Measurements from ENCODE around the gene PRMT7.

Gene PRMT7

DNA sequence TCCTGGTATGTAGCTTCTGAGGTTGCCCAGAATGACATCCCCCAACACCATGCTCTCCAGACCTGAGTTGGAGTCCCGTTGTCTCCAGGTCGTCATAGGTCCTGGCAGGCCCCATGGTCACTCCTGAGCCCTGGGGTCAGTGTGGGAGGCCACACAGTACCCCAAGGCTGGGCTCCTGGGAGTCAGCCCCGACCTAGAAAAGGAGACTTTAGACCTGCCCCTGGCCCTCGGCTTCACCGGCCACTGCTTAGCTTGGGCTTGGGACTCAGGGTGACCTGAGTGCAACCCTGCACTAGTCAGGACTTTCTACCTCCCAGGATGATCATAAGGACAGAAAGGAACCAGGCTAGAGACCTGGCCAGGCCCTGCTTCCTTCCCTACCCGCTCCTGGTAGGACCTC, 65.8 kb downstream of the PRMT7 start:
- DNase-seq (ENCODE audit: low spot score) = no peak

DNA sequence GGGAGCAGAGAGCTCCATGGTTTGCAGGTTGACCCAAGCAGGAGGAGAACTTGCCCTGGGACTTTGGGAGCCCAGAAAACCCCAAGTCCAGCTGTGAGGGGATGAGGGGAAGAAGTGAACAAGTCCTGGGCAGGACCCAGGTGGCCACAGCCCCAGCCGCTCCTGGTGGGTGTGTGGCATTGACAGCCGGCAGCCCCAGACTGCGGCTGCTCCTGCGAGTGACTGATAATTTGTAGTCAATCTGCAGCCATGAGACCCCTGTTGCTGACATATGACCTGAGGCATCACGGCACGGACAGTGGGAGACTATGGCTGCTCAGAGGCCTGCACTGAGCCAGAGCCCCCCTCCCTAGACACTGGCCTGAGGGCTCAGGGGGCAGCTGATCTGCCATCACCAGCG, 66.4 kb downstream of the PRMT7 start:
- no peak for DNase-seq (ENCODE audit: low spot score)

DNA sequence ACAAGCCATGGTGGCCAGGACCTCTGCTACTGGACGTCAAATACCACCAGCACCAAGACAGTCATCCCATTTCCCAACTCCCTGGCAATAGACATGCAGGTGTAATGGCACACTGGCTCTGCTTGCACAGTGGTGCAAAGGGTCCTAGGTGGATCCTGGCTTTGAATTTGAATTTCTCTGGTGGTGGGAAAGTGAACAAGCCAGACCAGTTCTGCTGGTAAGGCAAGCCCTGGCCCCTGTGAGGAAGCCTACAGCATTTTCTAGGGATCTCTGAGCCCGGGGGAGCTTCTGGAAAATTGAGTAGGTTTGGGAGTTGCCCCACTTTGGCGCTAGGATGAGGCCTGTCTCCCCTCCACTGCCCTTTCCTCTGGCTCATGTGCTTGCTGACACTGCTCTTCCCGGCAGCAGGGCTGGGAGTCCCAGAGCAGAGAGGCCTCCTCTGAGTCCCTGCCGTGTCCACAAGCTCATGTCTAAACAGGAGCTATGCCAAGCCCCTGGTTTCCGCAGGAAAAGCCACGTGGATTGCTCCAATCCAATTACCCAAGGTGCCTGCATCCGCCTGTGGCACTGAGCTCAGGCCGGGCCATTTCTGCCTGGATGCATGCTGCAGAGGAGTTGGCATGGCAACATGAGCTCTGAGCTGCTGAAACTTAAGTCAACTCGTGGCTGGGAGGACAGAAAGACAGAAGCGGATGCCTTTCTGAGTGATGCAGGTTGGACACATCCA, 67.0 kb downstream of the PRMT7 start:
- no peak for DNase-seq (ENCODE audit: low spot score)

DNA sequence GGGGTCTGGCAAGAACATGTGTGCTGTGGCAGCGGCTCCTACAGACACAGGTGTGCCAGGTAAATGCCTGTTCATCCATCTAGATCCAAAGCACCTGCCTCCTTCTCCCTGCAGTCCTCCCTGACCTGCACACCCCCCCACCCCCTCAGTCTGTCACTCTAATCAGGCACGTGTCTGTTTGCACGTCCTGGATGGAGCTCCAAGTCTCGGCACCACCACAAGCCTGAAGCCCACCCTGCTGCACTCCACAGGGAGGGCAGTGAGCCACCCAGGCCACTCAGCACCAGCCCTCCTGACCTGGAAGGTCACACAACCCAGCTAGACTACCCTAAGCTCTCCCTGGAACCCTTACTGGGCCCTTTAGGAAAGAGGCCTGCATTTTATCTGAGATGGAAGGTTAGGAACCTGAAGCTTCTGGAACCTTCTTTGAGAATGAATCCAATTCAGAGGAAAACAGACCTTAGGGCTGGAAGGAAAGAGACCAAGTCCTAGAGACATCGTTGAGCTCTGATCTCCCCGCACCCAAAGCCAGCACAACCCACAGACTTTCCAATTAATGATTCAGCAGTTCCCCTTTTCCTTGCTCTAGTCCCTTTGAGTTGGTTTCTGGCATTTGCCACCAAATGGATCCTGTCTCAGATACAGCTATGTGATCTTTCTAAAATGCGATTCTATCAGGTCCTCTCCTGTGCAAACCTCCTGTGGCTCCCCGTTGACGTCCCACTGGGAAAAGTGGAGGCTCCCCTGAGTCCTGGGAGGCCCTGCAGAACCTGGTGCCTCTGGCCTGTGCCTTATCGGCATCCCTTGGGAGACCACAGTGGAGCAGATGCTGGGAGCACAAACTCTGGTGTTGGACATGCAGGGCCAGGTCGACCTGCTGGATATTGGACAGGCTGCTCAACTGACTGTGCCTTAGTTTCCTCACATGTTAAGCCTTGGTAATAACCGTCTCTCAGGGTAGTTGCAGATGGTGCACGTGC, 67.9 kb downstream of the PRMT7 start:
- DNase-seq (ENCODE audit: low spot score) = no peak

DNA sequence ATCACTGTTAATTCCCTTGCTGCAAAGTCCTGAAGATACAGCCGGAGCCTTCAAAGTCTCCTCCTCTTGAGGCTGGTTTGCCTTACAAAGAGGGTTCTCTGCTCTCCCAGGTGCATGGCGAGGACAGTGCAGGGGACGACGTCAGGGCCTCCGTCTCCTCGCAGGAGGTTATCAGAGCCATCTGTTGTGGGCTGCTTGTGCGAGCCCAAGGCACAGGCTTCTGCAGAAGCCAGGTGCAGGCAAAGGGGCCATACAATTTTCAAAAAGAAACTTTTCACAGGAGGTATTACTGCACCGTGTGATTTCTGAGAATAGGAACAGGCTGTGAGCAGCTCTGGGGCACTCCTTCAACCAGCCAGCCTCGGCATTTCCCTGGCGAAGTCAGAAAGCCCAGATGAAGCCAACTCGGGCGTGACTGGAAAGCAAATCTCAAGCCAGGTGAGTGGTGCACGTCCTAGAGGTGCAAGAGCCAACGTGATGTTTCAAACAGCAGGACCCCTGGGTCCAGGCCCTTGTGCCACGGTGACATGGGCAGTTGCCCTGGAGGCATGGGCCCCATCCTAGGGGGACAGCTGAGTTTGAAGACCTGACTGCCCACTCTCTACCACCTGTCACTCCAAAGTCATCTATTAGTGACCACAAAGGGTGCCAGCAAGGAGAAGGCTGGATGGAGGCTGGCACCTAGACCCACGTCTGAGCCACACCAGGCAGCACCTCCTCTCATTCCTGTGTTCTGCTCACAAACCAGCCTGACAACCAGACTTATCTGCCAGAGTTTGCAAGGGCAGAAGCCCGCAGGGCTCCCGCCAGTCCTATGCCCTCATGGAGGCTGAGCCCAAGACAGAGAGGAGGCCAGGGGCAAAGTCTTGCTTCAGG, 68.9 kb downstream of the PRMT7 start:
- no peak for DNase-seq (ENCODE audit: low spot score)

DNA sequence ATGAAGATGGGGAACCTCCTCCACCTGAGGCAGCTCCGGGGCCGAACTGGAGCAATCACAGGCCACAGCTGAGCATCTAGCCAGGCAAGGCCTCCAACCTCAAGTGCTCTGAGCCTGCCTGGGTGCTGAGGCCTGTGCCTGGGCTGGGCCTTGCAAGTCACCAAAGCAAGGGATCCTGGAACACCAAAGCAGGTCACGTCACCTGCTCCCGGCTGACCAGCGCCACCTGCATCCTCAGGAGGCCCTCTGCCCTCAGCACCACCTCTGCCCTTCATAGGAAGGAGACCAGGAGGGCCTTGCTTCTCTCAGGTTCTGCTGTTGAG, 69.5 kb downstream of the PRMT7 start:
- DNase-seq (ENCODE audit: low spot score) = no peak

DNA sequence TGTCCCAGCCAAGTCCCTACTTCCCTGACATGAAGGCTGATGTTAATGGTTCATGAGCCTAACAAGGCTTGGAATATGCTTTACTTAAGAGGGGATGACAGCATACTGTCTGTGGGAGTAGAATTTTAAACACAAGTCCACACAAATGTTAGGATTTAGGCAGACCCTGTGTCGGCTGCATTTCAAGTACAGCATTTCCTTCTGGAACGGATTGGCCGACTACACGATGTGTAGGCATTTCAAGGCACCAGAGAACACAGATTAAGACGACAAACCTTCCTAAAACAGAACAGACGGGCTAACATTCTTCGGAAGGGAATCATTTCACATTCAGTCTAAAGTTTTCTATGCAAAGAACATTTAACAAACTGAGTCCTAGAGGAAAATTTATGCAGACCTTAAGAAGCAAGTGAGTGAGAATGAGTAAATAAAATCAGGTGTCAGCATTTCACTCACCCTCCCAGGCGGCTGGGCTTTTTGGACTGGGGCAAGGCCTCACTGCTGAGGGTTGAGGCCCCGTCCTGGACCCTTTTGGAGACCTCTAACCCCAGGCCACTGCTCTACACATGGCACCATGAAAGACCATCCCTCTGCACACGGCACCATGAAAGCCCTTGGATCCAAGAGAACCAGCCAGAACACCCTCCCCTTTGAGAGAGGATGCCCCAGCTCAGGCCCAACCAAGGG, 70.0 kb downstream of the PRMT7 start:
- DNase-seq (ENCODE audit: low spot score) = no peak

DNA sequence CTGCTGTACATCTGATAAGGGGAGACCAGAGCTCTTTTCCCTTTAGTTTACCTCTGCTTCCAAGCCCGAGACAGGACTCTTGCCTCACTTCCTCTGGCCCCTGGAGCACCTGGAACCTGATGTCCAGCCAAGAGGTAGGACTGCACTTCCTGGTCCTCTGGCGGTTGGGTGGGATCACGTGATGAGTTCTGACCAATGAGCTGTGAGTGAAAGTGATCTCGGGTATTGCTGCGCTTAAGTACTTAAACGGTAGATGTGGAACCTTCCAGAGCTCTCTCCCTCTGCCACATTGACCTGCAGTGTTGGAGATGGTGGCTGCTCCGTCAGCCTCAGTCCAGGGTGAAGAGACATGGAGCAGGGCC, 70.5 kb downstream of the PRMT7 start:
- DNase-seq (ENCODE audit: low spot score) = no peak

DNA sequence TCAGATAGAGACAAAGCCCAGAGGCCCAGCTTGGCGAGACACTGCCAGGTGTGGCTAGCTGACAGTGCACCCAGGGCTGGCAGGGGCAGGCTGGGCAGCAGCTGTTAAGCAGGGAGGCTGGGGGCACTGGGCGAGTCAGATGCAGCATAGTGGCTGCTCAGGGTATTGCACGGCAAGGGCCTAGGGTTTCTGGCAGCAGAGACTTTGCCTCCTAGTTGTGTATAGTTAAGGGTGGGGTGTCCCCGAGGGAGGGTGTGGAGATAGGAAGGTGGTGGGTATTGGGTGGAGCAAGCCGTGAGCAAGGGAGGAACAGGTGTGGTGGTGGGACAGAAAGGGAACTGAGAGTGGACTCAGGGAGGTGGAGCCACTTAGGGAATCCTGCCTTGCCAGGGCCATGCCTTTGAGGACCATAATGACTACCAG, 71.5 kb downstream of the PRMT7 start:
- no peak for DNase-seq (ENCODE audit: low spot score)

DNA sequence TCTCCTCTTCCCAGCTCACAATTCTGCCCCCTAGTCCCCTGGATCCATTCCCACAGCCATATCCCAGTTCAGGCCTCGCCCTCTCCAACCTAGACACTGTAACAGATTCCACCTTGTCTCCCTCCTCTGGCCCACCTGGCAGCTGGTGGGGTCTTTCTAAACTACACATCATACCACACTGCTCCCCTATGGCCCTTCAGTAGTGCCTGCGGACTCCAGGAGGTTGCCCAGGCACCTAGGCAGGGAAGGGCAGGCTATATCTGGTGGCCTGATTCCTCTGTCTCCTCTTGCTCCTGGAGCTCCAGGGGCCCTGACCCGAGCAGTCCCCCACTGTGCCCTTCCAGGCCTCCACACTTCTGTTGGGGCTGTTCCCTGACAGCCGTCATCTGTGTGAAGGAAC, 73.0 kb downstream of the PRMT7 start:
- no peak for DNase-seq (ENCODE audit: low spot score)

DNA sequence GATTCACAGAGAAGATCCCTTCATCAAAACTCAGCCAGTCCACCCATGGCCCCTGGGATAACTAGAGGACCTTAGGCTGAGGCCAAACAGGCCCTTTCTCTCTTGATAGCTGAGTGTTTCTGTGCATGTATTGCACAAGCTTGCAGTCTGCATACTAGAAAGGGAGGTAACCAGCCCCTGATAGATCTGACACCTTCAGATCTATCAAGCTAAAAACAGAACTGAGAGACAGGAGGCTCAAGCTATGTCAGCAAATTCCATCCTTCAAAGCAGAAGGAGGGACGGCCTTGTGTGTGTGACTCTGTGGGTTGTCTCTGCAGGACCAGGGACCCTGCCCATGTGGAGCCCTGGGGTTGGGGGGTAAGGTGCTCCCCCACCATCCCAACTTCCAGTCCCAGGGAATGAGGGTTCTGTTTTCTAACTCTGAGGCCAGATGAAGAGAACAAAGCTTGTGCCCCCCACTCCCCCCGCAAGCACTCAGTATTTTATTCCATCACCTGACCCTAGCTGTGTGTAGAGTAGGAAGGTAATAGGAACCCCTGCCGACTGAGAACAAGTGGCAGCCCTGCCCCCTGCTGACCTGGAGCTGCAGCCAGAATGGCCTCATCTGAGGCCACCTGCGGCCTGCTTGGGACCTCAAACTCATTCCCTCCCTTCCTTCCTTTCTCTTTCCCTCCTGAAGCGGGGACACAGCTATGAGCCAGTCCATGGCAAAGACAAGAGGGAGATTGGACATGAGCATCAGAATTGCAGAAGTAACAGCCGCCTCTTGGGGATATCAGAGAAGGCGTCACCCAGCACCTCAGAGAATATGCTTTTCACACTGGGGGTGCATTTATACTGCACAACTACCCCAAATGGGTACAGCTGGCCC, 73.7 kb downstream of the PRMT7 start:
- no peak for DNase-seq (ENCODE audit: low spot score)

DNA sequence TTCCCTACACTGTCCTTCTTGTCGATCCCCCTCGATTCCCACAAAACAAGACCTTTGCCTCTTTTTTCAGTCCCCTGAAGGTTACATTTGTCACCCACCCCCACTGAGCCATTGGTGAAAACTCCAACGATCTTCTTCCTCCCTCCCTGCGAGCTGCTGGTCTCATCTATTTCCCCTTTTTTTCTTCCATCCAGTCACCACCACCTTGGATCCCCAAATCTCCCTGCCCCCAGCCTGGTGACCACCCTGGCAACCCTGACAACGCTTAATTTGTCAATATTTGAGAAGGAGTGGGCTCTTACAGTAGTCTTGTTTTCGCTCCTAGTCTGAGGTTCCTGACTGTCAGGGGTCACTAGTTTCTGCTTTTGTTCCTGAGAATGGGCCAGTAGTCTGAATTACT, 74.6 kb downstream of the PRMT7 start:
- no peak for DNase-seq (ENCODE audit: low spot score)

DNA sequence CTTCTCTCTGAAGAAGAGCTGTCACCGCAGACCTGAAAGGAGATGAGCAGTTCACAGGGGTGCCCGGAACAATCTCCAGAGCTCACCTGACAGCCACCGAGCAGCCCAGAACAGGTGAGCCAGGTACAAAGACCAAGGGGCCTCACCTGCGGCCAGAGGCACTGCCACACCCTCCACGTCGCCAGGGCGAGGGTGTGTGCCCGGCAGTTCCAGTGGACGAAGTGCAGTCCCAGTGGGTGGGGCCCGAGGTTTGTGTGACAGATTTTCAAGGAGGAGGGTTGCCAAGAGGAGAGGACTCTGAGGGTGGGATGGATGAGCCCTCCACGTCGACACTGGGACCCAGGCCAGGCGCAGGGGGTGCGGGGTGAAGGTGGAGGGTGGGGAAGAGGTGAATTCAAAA, 75.8 kb downstream of the PRMT7 start:
- no peak for DNase-seq (ENCODE audit: low spot score)

DNA sequence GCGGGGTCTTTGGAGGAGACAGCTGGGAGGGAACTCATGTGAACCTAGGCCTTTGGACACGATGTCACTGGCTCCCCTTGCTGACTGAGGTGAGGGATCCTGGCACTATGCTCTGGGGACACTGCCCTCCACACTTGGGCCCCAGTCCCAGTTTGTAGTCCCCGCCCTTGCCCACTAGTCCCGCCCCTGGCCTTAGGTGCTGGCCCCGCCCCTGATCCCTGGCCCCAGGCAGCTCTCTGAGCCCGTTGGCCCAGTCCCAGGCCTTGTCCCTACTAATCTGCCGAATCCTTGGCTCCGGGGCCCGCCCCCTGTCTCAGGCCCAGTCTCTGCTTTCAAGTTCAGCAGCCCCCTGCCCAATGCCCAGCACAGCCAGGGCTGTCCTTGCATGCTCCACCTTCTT, 76.5 kb downstream of the PRMT7 start:
- DNase-seq (ENCODE audit: low spot score) = no peak

DNA sequence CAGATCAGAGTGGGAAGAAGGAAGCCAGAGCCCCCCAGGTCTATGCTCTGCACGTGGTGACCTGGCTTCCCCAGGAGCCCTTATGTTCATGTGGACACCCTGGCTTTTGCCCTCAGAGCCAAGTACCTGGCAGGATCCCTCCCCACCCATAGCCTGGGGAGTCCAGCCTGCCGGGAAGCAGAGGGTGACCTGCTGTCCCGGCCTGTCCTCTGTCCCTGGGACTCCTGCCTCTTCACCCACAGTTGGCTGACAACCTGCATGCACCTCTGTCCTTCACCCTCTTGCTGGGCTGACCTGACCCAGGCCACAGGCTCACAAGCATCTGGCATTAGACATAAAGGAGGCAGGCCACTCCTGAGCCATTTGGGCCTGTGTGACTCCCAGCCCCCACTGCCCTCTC, 77.3 kb downstream of the PRMT7 start:
- DNase-seq (ENCODE audit: low spot score) = no peak

DNA sequence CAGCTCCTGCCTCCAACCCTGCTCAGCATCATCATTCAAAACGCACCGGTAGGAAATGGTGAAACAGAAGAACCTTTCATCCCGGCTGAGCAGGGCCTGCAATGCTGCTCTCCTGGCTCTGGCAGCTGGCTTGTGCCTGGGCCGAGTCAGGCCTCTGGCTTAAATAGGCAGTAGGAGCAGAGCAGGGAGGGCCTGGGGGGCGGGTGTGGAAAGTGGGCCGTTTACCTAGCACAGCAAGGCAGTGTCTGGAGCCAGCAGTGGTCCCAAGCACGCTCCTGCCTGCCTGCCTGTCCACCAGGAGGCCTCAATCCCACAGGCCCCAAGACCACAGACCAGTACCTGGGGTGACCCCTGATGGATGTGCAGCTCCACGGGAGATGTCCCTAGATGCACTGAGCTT, 78.2 kb downstream of the PRMT7 start:
- DNase-seq (ENCODE audit: low spot score) = no peak

DNA sequence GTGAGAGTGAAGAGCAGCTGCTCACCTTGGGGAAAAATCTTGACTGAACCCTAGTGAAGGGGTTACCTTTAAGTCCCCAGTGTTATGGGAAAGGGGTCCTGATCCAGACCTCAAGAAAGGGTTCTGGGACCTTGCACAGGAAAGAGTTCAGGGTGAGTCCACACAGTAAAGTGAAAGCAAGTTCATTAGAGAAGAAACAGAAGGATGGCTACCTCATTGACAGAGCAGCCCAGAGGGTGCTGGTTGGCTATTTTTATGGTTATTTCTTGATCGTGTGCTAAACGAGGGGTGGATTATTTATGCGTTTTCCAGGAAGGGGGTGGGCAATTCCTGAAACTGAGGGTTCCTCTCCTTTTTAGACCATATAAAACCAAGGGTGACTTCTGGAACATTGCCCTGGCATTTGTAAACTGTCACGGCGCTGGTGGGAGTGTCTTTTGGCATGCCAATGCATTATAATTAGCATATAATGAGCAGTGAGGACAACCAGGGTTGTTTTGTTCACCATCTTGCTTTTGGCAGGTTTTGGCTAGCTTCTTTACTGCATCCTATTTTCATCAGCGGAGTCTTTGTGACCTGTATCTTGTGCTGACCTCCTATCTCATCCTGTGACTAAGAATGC, 79.0 kb downstream of the PRMT7 start:
- DNase-seq (ENCODE audit: low spot score) = no peak

DNA sequence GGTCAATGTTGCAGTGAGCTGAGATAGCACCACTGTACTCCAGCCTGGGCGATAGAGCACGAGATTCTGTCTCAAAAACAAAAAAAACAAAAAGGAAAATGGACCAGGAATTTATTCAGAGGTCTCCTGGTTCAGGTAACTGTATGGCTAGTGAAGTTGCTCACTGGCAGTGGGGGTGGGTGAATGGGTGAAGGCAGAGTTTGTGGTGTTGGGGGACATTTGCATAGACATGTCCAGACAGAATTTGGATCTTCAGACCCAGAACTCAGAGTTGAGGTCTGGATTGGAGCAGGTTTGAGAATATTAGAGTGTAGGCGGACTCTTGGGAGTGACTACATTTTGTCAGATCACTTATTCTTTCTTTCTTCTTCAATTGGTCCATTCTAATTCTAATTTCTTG, 82.5 kb downstream of the PRMT7 start:
- DNase-seq (ENCODE audit: low spot score) = no peak

DNA sequence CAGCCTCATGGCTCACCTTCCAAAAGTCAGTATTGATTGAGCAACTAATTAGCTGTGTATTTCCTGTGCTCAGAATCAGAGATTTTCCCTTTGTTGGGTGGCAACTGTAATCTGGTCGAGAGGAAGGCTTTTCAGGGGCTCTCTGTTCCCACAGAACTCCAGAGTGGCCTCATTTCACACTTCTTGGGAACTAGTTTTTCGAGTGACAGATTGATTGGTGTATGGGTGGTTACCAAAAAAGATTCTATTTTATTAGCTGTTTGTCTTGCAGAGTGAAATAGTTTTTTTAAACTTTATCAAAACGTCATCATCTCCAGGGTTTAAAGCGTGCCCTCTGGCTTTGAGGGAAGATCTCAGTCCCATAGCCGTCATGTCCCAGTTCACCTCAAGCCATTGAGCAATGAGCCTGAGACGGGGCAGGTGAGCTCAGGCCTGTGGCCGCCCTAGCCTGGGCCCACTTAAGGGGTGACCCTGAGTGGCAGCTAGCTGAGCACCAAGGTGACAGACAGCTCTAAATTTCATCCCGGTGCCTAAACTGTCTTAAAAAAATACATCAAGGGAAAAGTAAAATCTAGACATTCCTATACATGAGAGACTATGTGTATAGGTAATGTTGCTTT, 84.5 kb downstream of the PRMT7 start:
- DNase-seq (ENCODE audit: low spot score) = no peak

DNA sequence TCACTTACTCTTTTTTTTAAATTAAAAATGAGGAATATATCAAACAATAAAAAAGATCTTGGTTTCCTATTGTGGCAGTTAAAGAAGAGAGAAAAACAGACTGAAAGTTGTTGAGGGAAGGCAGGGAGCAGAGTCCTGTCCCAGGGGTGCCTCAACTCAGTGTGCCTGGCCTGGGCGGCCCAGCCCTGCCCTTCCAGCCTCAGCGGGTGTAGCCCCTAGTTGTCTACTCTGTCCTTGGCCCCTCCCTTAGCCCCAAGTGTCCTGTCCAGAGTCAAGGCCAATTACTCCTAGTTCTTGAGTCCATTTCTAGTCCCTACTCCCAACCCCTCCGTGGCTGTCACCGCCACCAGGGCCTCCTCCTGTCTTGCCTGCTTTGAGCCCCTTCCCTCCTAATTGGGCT, 85.0 kb downstream of the PRMT7 start:
- DNase-seq (ENCODE audit: low spot score) = no peak
